ENCODE measurements around the gene ERCC6. TPM values are rescaled to one million over a fixed set of nuclear protein-coding genes. Genes with fewer than 3 reads are reported as not detected.
A peak's percentile ranks its signal among the peaks of the same experiment; 100 is the strongest.

The ERCC6 gene
- polyA plus RNA-seq = 13.9 and 16.8 TPM in 2 replicates
- 58.4 and 63.1 TPM in 2 replicates for polyA minus RNA-seq

GRCh38 chr10:49538381-49539319, at the start of gene ERCC6:
TSS of gene ERCC6 (minus strand) at chr10:49539121.
- TF ChIP-seq EP300 (conservative IDR thresholded peaks at IDR 0.05; ENCODE audit: poor library complexity, severe bottlenecking) (peak; percentile 40), POLR2AphosphoS5 (IDR thresholded peaks at IDR 0.05) (peak; percentile 92), CTCF (IDR thresholded peaks at IDR 0.05; ENCODE audit: poor library complexity, severe bottlenecking) (peak; percentile 51), RAD21 (conservative IDR thresholded peaks at IDR 0.05) (no peak), EZH2 (IDR thresholded peaks at IDR 0.05; ENCODE audit: borderline replicate concordance, insufficient read depth, low read length, poor library complexity, severe bottlenecking) (no peak), REST (IDR thresholded peaks at IDR 0.05; ENCODE audit: borderline replicate concordance) (peak; percentile 58), MXI1 (conservative IDR thresholded peaks at IDR 0.05; ENCODE audit: poor library complexity, severe bottlenecking) (peak; percentile 94), SMC3 (conservative IDR thresholded peaks at IDR 0.05; ENCODE audit: poor library complexity) (peak; percentile 27), TAF1 (IDR thresholded peaks at IDR 0.05; ENCODE audit: low read depth) (peak; percentile 63)
- H4K20me1 ChIP-seq (ENCODE audit: insufficient read depth) = no peaks in the 10 kb centered on the region
- peak within 1 kb of the TSS; percentile 97 for H2AFZ ChIP-seq (ENCODE audit: low read depth, low read length)
- H3K9ac ChIP-seq (ENCODE audit: low read length) = peak within 1 kb of the TSS; percentile 83
- H3K79me2 ChIP-seq (replicated peaks; ENCODE audit: insufficient read depth, low read length) = peaks cover 8% of the 10 kb centered on the region
- H3K9me2 ChIP-seq (ENCODE audit: insufficient read depth, low read length) = no peaks in the 10 kb centered on the region
- H3K9me3 ChIP-seq (ENCODE audit: low read length) = no peaks in the 10 kb centered on the region
- H3K27ac ChIP-seq (ENCODE audit: low read length) = peak within 1 kb of the TSS; percentile 85
- H3K4me2 ChIP-seq (ENCODE audit: low read length) = peak within 1 kb of the TSS; percentile 83
- H3F3A ChIP-seq (ENCODE audit: insufficient read depth, low read length, poor library complexity, severe bottlenecking) = no peaks in the 10 kb centered on the region
- no peaks in the 10 kb centered on the region for H3K27me3 ChIP-seq (ENCODE audit: insufficient read depth, low read depth, low read length)
- peak within 1 kb of the TSS; percentile 73 for H3K4me3 ChIP-seq (ENCODE audit: low read length)
- H3K36me3 ChIP-seq (ENCODE audit: insufficient read depth, low read length) = no peaks in the 10 kb centered on the region

GRCh38 chr10:49587981-49588380, 49.1 kb upstream of the ERCC6 start:
- Histone ChIP-seq H3K9ac (ENCODE audit: low read length) (no peak overlapping the region), H3K27me3 (ENCODE audit: insufficient read depth, low read depth, low read length) (no peaks in the 10 kb centered on the region), H3K4me3 (ENCODE audit: low read length) (no peak overlapping the region), H3K4me2 (ENCODE audit: low read length) (no peak overlapping the region), H3K79me2 (replicated peaks; ENCODE audit: insufficient read depth, low read length) (no peaks in the 10 kb centered on the region), H2AFZ (ENCODE audit: low read depth, low read length) (no peak overlapping the region), H3K9me3 (ENCODE audit: low read length) (no peaks in the 10 kb centered on the region), H3K9me2 (ENCODE audit: insufficient read depth, low read length) (no peaks in the 10 kb centered on the region), H3F3A (ENCODE audit: insufficient read depth, low read length, poor library complexity, severe bottlenecking) (no peaks in the 10 kb centered on the region), H4K20me1 (ENCODE audit: insufficient read depth) (no peaks in the 10 kb centered on the region), H3K27ac (ENCODE audit: low read length) (no peak overlapping the region), H3K36me3 (ENCODE audit: insufficient read depth, low read length) (no peaks in the 10 kb centered on the region)
- TF ChIP-seq RAD21 (conservative IDR thresholded peaks at IDR 0.05) (no peak), POLR2AphosphoS5 (IDR thresholded peaks at IDR 0.05) (no peak), CTCF (IDR thresholded peaks at IDR 0.05; ENCODE audit: poor library complexity, severe bottlenecking) (no peak), REST (IDR thresholded peaks at IDR 0.05; ENCODE audit: borderline replicate concordance) (no peak), TAF1 (IDR thresholded peaks at IDR 0.05; ENCODE audit: low read depth) (no peak), EP300 (conservative IDR thresholded peaks at IDR 0.05; ENCODE audit: poor library complexity, severe bottlenecking) (no peak), EZH2 (IDR thresholded peaks at IDR 0.05; ENCODE audit: borderline replicate concordance, insufficient read depth, low read length, poor library complexity, severe bottlenecking) (no peak), SMC3 (conservative IDR thresholded peaks at IDR 0.05; ENCODE audit: poor library complexity) (no peak), MXI1 (conservative IDR thresholded peaks at IDR 0.05; ENCODE audit: poor library complexity, severe bottlenecking) (no peak)
